Large intestine (tissue), 12 donors: ENCODE measurements around the gene SSTR4. TPM values are rescaled to one million over a fixed set of nuclear protein-coding genes. Genes with fewer than 3 reads are reported as not detected.
"Not testable (repeated sequence)": the region's sequence is repeated elsewhere in the genome, so short reads cannot be mapped to it uniquely, and the experiment has no call there.

Source experiments
- DNase-seq, 2 donors: peaks; one replicate each; pipeline versions ENCODE4 v3.0.0 to v3.0.0-alpha.2; 2013
- H3K27ac ChIP-seq: one replicate; pipeline ENCODE4 v1.5.1; 2013; ENCODE audit warnings: low read length
- H3K27me3 ChIP-seq: 2 replicates; pipeline ENCODE4 v1.6.1; 2013; ENCODE audit warnings: low read length; ENCODE audit not compliant: control insufficient read depth, insufficient read depth
- H3K36me3 ChIP-seq: 2 replicates; pipeline ENCODE4 v1.6.1; 2013; ENCODE audit warnings: low read length; ENCODE audit not compliant: control insufficient read depth, insufficient read depth
- H3K4me1 ChIP-seq: one replicate; pipeline ENCODE4 v1.6.1; 2013; ENCODE audit warnings: low read length; ENCODE audit not compliant: control insufficient read depth, insufficient read depth
- H3K4me3 ChIP-seq: one replicate; pipeline ENCODE4 v1.5.1; 2013; ENCODE audit warnings: low read length
- H3K9me3 ChIP-seq: one replicate; pipeline ENCODE4 v1.6.1; 2013; ENCODE audit warnings: mild to moderate bottlenecking, low read depth, low read length, moderate library complexity; ENCODE audit not compliant: control insufficient read depth
- WGBS: methylation state at CpG from one replicate; pipeline ENCODE4 v1.1.5; 2013; ENCODE audit warnings: low lambda C conversion rate; ENCODE audit not compliant: insufficient coverage; 5-methylcytosine and 5-hydroxymethylcytosine counted together
- long read RNA-seq, 11 donors: transcript quantifications; one replicate each; lab custom pipeline, GENCODE V29; 2026
- polyA plus RNA-seq: library from polyadenylated mRNA; unstranded; fragments of 120-200 nt; gene quantifications from one replicate; pipeline ENCODE4 v1.2.1, GENCODE V29; 2013

SSTR4 gene, protein sequence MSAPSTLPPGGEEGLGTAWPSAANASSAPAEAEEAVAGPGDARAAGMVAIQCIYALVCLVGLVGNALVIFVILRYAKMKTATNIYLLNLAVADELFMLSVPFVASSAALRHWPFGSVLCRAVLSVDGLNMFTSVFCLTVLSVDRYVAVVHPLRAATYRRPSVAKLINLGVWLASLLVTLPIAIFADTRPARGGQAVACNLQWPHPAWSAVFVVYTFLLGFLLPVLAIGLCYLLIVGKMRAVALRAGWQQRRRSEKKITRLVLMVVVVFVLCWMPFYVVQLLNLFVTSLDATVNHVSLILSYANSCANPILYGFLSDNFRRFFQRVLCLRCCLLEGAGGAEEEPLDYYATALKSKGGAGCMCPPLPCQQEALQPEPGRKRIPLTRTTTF
- not detected for polyA plus RNA-seq
- long read RNA-seq, donor 1, result 0 reads
- long read RNA-seq, donor 2, result 0 reads
- long read RNA-seq, donor 3, result 0 reads
- long read RNA-seq, donor 4, result 0 reads
- long read RNA-seq, donor 5, result 0 reads
- long read RNA-seq, donor 6, result 0 reads
- long read RNA-seq, donor 7, result 0 reads
- long read RNA-seq, donor 8, result 0 reads
- long read RNA-seq, donor 9, result 0 reads
- long read RNA-seq, donor 10, result 0 reads
- long read RNA-seq, donor 11, result 0 reads

DNA sequence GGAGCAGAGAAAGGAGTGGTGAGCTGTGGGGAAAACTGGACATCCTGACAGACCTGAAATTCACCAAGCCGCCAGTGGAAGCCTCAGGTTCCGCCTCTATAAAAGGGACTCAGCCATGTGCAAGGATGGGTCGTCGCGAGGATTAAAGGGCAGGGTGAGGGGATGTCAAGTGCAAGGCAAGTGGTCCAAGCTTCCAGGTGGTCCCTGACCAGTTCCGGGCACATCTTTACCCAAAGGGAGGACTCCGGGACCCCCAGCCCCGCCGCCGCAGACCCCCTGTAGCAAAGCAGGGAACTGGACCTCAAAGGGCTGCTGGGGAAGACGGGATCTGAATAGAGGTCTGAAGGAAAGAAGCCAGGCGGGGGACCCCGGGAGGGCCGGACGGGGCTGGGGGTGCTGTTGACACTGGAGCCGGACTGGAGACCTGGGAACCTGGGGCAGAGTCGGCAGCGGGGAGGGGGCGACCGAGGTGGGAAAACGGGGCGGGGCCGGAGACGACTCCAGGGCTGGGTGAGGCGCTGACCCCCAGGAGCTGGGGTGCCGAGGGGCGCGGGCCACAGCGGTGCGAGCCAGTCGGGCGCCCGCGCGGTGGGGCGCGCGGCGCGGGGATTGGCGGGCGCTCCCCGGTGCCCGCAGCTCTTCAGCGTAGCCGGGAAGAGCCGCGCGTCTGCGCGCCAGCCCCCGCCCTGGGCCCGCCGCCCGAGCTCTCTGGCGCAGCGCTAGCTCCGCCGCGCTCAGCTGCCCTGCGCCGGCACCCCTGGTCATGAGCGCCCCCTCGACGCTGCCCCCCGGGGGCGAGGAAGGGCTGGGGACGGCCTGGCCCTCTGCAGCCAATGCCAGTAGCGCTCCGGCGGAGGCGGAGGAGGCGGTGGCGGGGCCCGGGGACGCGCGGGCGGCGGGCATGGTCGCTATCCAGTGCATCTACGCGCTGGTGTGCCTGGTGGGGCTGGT is at the start of gene SSTR4:
SSTR4 (plus strand) TSS at position 592 of the 951 bp plus-strand sequence; CDS start at position 764, 172 bp downstream.
- no peak within 1 kb of the TSS for H3K27ac ChIP-seq
- H3K4me3 ChIP-seq, result no peak within 1 kb of the TSS
- H3K27me3 ChIP-seq, result peaks cover 46% of the 10 kb centered on the region
- WGBS, result no CpG with 5 or more reads among the region's 83 CpGs
- no peaks in the 10 kb centered on the region for H3K4me1 ChIP-seq
- H3K36me3 ChIP-seq, result no peaks in the 10 kb centered on the region
- H3K9me3 ChIP-seq, result peaks cover 5% of the 10 kb centered on the region
- no peak for DNase-seq

DNA sequence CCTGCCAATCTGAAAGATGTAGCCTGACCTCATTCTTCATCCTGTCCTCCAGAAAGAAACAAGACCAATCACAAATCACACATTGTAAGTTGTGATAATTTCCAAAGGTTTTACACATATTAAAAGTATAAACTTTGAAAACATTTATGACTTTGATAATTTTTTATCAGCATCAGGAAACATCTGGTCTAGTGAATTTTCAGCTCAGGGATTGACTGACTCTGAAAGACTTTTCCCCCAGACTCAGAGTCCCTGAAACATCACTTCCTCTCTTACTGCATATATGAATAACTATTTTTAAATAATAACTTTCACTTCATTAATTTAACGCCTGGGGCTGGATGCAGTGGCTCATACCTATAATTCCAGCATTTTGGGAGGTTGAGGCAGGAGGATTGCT is 48.5 kb upstream of the SSTR4 start:
- no CpG with 5 or more reads among the region's 1 CpG for WGBS
- no peak for DNase-seq
- Histone ChIP-seq H3K27me3 (no peaks in the 10 kb centered on the region), H3K27ac (no peak overlapping the region), H3K9me3 (no peaks in the 10 kb centered on the region), H3K4me3 (no peak overlapping the region), H3K36me3 (no peaks in the 10 kb centered on the region), H3K4me1 (no peaks in the 10 kb centered on the region)

DNA sequence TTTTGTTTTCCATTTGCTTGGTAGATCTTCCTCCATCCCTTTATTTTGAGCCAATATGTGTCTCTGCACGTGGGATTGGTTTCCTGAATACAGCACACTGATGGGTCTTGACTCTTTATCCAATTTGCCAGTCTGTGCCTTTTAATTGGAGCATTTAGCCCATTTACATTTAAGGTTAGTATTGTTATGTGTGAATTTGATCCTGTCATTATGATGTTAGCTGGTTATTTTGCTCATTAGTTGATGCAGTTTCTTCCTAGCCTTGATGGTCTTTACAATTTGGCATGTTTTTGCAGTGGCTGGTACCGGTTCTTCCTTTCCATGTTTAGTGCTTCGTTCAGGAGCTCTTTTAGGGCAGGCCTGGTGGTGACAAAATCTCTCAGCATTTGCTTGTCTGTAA is 43.7 kb upstream of the SSTR4 start:
- WGBS, result no CpG with 5 or more reads among the region's 3 CpGs
- H3K4me3 ChIP-seq, H3K9me3 ChIP-seq, H3K27ac ChIP-seq, H3K27me3 ChIP-seq, H3K4me1 ChIP-seq, DNase-seq, H3K36me3 ChIP-seq: not testable (repeated sequence)

DNA sequence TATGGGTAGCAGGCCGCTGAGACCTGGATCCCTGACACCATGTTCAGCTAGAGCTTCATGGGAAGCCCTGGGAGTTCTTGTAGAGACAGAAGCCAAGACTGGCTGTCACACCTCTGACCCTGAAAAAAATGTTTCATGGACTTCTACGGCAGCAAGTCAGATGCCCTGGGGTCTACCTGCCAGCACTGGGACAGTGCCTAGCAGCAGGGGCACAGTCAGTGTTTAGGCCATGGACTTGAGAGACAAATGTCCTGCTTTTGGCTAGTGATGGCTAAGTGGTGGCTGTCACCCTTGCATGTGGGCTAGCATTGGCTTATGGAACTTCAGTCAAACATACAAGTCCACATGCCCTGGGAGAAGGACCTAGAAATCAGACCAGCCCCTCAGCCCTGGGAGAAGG is 41.3 kb upstream of the SSTR4 start:
- DNase-seq, result no peak
- H3K27me3 ChIP-seq, result no peaks in the 10 kb centered on the region
- H3K4me3 ChIP-seq, result no peak overlapping the region
- H3K4me1 ChIP-seq, result no peaks in the 10 kb centered on the region
- WGBS, result no CpG with 5 or more reads among the region's 2 CpGs
- H3K36me3 ChIP-seq, result no peaks in the 10 kb centered on the region
- H3K9me3 ChIP-seq, result no peaks in the 10 kb centered on the region
- H3K27ac ChIP-seq, result no peak overlapping the region

DNA sequence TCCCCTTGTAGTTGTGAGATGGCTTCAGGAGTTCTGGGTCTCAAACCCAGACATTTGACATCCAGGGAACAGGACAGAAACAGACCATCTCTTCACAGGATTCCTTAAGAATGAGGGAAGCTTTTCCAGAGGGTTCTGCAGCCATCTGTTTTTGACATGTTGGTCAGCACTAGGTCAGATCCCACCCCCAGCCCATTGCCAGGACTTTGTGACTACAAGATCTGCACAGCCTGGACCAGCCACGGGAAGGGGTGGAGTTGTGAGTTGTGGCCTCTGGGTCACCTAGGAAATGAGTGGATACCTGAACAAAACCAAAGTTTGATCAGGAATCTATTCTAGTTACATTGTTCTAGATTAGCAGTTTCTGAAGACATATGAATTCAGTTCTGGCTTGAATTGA is 39.2 kb upstream of the SSTR4 start:
- Histone ChIP-seq H3K27me3 (no peaks in the 10 kb centered on the region), H3K36me3 (no peaks in the 10 kb centered on the region), H3K9me3 (no peaks in the 10 kb centered on the region), H3K27ac (no peak overlapping the region), H3K4me3 (no peak overlapping the region), H3K4me1 (no peaks in the 10 kb centered on the region)
- no CpG with 5 or more reads among the region's 1 CpG for WGBS
- no peak for DNase-seq

DNA sequence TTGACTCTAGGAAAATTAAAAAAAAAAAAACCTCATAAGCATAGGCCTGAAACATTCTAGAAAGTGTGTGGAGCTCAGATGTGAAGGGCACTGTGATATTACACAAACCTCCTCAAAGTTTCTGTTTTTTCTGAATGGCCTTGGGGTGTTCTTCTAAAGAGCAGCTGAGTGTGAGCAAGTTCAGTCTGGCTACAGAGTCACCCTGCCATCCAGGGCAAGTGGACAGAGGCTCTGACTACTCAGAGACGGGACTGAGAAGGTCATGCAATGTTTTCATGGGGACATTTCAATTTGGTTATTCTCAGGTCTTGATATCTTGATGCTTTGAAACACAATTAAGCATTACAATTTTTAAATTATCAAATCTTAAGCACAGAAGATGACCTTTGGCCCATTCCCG is 36.6 kb upstream of the SSTR4 start:
- no peaks in the 10 kb centered on the region for H3K4me1 ChIP-seq
- no peak overlapping the region for H3K27ac ChIP-seq
- H3K4me3 ChIP-seq, result no peak overlapping the region
- no peaks in the 10 kb centered on the region for H3K27me3 ChIP-seq
- DNase-seq, result no peak
- WGBS, result no CpG with 5 or more reads among the region's 2 CpGs
- H3K36me3 ChIP-seq, result no peaks in the 10 kb centered on the region
- no peaks in the 10 kb centered on the region for H3K9me3 ChIP-seq

DNA sequence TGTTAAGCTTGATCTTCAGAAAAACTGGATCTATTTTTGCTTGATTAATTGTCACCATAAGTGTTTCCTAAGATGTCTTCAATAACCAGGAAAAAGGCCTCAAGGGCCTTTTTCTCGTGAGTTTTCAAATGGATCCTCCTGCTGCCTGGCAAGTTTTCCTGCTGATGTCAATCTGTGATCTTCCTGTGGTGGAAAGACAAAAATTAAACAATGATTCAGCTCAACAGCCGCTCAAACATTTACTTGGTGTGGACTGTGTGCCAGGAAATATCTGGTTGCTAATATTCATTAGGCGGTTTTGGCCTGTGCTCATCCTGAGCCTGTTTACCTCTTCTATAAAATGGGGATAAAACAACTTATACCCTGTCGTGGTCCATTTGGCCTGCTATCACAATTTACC is 35.4 kb upstream of the SSTR4 start:
- WGBS, result no CpG with 5 or more reads among the region's 4 CpGs
- no peaks in the 10 kb centered on the region for H3K36me3 ChIP-seq
- H3K4me1 ChIP-seq, result no peaks in the 10 kb centered on the region
- no peaks in the 10 kb centered on the region for H3K27me3 ChIP-seq
- H3K27ac ChIP-seq, result no peak overlapping the region
- no peak for DNase-seq
- H3K4me3 ChIP-seq, result no peak overlapping the region
- no peaks in the 10 kb centered on the region for H3K9me3 ChIP-seq

DNA sequence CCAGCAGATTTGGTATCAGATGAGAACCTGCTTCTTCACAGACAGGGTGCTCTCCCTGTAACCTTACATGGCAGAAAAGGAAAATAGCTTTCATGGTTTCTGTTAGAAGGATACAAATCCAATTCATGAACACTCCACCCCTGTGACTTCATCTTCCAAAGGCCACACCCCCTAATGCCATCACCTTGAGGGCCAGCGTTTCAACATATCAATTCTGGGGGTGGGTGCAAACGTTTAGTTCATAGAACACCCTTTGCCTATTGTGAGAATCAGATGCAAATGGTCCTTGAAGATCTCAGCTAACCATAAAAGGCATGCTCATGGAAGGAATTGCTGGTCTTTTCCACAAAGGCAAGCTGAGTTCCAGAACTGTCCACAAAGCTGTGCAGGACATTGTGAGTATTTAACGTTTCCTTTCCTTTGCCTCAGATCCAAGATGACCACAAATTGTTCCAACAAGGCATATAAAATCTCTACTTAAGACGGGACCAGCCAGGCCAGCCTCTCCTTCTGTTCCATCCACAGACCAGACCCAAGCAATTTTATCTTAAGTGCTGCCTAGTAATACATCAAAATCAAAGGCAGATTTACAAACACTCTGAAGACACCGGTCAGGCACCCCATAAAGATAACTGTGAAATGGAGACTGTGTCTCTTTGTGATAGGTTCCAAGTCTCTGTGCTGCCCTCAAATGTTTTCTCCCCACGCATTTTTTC is 34.7 kb upstream of the SSTR4 start:
- Histone ChIP-seq H3K36me3 (no peaks in the 10 kb centered on the region), H3K4me3 (no peak overlapping the region), H3K27me3 (no peaks in the 10 kb centered on the region), H3K9me3 (no peaks in the 10 kb centered on the region), H3K4me1 (no peaks in the 10 kb centered on the region), H3K27ac (no peak overlapping the region)
- WGBS, result no CpG with 5 or more reads among the region's 6 CpGs
- DNase-seq, result no peak

DNA sequence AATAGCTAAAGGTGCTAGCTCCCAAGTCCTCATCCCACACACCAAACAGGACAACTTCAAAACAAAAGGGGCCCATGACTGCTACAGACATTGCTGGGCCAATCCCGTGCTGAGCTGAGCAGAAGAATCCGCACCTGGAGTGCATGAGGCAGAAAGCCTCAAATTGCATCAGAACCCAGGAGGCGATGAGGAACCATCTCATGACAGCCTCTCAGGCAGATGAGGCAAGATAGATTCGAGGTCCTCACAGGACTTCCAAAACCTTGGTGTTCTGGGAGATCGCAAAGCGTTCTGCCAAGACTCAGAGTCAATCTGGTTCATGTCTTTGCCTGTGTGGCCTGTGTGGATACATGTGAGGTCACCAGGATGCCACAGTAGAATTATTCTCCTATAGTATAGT is 32.8 kb upstream of the SSTR4 start:
- no peaks in the 10 kb centered on the region for H3K4me1 ChIP-seq
- WGBS, result 89% methylated on average over 3 of the region's 6 CpGs
- H3K9me3 ChIP-seq, result no peaks in the 10 kb centered on the region
- no peak for DNase-seq
- H3K27me3 ChIP-seq, result no peaks in the 10 kb centered on the region
- H3K27ac ChIP-seq, result no peak overlapping the region
- no peaks in the 10 kb centered on the region for H3K36me3 ChIP-seq
- H3K4me3 ChIP-seq, result no peak overlapping the region
